ENCODE data around the gene SMG6.
A peak's percentile ranks its signal among the peaks of the same experiment; 100 is the strongest.

The SMG6 gene

DNA sequence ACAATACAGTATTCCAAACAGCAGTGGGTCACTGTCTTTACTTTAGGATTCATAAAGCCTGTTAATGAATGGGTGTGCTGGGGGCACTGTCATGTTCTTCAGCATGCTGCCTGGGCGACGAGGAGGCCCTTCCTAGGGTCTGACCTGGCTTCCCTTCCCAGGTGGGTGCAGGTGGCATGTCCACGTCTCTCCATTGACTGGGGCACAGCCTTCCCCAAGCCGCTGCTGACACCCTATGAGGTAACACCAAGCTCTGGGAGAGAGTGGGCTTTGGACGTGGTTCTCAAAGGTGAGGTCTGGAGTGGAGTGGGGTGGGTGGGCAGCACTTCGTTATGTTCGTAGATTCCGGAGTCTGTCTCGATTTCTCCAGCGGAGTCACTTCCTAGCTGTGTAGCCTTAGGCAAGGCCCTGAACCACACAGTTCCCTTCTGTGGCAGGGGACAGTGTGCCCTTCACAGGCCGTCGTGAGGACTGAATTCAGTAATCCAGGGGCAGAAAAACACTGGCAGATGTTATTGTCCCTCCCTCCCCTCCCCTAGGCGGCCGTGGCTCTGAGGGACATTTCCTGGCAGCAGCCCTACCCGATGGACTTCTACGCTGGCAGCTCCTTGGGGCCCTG, 262.5 kb downstream of the SMG6 start:
- peak; percentile 66 for DNase-seq

DNA sequence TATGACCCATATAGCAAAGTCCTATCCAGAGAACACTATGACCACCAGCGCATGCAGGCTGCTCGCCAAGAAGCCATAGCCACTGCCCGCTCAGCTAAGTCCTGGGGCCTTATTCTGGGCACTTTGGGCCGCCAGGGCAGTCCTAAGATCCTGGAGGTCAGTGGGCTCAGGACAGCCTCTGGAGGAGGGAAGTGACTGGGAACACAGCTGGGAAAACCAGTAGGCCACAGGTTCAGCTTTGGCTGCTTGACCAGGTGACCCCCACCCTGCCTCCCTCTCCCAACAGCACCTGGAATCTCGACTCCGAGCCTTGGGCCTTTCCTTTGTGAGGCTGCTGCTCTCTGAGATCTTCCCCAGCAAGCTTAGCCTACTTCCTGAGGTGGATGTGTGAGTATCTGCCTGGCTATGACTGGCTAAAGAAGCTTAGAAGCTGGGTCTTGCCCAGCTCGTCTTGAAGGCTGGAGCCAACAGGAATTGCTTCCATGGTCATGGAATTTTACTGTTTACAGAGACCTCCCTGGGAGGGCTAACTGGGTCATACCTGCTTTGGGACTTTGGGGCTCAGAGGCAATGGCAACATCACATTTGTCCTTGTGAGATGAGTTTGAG, 263.3 kb downstream of the SMG6 start:
- no peak for DNase-seq

DNA sequence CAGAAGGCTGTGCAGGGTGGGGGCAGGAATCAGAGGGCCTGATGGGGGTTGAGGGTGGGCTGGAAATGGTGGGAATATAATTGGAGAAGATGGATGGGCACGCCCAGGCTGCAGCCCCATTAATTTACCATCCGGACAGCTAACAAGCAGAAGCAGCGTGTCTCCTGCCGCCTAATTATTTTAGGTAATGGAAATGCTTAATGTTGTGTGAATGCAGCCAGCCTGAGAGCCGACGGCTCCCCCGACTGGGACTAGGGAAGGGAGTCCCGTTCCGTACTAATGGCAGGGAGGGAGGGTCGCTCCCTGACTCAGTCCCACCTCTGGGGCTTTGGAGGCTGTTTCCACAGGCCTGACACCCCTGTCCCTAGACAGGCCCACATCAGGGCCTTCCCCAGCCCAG, 266.4 kb downstream of the SMG6 start:
- no peak for DNase-seq

DNA sequence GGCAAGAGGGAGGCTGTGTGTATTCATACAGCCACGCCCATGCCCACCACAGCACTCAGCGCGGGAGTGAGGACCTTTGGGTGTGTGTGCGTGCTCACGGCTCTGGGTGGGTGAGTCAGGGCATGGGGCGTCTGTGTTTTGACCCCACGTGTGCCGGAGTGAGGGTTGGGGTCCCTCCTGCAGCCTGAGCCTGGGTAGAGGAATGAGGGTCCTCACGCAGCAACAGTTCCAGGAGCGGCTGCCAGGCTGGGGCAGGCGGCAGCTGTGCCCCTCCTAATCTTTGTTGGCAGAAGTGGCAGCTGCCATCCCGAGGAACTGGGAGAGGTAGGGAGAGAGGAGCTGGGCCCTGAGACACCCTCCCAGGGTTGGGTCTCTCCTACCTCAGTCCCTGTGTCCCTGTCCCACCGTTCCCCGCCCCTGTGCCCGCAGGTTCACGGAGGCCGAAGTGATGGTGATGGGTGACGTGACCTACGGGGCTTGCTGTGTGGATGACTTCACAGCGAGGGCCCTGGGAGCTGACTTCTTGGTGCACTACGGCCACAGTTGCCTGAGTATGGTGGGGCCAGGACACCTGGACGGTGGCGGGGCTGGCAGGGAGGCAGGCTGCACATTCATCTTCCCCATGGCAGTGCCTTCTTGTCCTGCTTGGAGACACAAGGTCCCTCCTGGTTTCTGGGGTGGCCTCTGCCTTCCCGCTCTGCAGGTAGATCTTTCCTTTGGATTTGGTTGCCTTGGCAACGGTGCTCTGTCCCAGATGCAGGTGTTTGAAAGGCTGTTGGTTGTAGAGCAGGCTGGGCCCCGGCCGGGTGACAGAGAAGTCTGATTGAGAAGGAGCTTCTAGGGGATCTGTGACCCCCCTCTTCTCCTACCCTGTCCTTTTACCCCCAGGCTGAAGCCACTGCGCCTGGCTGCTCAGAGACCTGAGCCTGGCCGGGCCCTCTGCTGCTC, 267.8 kb downstream of the SMG6 start:
- DNase-seq: no peak

DNA sequence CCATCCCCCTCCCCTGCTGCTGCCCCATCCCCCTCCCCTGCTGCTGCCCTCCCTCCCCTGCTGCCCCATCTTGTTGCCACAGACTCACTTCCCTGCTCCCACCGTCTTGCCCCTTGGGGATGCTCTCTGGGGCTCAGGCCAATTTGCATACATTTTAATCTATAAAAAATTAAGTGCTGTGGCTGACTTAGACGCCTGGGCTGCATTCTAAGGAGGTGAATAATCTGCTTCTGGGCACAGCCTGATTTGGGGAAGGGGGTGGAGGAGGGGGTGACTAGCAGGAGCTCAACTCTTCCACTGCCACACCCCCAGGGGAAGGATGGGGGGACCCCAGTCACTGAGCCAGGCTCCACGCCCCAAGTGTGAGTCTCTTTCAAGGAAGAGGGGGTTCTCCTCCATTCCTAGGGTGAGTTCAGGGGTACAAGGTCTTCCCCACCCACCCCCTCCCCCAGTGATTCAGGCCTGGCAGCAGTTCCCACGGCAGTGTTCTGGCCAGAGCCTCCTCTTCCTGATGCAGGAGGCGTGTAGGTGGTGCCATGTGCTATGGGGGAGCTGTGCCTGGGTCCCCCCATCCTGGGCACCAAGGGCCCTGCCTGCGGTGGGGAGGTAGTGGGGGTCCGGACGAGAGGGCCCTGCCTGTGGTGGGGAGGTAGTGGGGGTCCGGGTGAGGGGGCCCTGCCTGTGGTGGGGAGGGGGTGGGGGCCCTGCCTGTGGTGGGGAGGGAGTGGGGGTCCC, 268.6 kb downstream of the SMG6 start:
- no peak for DNase-seq

DNA sequence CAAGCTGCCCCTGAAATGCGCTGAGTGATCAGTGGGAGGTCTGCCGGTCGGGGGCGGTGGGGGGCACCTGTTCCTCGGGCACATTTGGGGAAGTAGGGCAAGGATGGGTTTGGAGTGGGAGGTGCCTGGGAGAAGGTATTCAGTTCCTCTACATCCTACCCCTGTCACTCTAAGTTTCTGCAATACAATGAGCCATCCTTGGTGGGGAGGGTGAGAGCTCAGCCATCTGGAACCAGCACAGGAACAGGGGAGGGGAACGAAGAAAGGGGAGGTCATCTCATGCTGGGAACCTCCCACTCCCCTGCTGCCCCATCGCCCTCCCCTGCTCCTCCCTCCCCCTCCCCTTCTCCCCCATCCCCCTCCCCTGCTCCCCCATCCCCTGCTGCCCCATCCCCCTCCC, 269.4 kb downstream of the SMG6 start:
- no peak for DNase-seq

DNA sequence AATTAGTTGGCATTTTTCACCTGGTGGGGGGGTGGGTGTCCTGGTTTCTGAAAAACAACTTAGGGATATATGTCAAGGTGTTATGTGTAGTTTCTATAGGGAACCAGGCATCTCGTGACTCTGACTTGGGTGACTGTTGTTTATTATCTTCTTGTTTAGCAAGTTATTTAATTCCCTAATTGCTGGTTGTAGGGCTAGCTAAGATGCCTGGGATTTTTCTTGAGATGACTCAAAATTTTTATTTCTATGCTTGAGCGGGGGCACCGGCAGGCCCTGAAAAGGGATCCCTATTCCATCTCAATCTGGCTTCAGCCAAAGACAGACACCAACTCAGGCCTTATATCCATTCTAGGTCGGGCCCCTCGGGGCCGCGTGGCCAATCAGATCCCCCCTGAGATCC, 270.4 kb downstream of the SMG6 start:
- DNase-seq: no peak

DNA sequence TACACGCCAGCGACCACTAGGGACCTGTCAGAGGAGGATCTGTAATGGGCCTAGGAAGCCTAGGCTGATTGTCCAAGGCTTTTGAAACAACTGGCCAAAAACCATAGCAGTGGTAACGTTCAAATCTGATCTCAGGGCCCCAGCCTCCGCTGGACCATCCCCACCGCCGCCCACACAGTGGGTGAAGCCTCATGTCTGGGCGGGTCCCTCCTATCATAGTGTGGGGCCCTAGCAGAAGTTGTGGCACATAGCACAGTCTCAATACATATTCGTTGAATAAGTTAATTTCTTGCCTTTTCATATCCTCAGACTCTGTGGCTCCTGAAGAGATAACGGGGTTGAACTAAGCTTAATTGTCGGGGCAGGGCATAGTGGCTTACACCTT, 272.8 kb downstream of the SMG6 start:
- DNase-seq: no peak

DNA sequence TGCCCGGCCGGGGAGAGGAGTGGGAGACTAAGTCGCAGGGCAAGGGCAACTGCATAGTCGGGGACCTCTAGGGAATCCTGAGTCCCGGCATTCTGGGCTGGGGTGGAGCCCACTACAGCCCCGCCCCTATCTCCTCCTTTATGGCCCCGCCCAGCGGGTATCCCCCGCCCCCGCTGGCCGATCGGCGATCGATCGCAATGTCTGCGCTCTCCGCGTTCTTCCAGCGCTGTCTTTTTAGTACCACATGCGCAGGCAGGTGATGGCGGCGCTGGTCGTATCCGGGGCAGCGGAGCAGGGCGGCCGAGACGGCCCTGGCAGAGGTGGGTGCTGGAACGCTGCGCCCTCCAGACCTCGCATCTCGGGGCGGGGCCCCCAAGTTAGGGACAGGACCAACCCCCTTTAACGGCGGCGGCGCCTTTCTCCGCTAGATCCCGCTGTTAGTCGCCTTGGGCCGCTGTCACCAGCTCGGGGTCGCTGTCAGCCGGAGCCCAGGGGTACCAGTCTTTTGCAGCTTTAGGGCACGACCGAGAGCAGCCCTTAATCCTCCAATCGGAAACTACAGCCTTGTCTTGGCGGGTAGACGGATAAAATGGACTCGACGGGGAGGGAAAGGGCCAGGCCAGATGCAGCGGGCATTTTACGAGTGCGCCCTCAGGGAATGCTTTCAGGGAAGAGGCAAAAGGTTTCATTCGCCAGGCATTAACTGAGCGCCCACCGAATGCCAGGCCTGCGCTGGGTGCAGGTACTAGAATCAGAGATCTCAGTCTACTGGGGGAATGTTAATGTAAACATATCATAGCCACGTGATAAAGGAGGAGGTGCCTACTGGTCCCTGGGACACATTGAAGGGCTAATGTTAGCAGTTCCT, 273.4 kb downstream of the SMG6 start, which contains the start of gene DPH1:
TSS of gene DPH1 (plus strand) at position 243 of the 868 bp plus-strand sequence. CDS start at position 260, 17 bp downstream.
- peak; percentile 91 to 94 for DNase-seq

DNA sequence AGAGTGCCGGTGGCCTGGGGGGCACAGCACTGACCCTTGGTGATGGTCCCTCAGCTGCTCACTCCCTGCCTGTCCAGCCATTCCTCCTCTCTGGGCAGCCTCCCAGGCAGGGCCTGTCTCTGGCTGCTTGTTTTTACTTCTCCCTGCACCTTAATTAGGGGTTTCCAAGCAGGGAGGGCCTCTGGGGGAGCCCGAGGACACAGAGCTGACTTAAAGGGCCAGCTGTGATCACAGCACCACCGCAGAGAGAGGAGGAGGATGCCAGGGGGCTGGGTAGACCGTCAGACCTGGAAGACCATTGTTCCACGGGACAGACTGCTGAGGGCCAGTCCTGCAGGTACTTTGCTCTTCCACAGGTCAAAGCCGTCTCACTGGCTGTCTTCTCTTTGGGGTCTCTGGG, 274.8 kb downstream of the SMG6 start:
- no peak for DNase-seq

DNA sequence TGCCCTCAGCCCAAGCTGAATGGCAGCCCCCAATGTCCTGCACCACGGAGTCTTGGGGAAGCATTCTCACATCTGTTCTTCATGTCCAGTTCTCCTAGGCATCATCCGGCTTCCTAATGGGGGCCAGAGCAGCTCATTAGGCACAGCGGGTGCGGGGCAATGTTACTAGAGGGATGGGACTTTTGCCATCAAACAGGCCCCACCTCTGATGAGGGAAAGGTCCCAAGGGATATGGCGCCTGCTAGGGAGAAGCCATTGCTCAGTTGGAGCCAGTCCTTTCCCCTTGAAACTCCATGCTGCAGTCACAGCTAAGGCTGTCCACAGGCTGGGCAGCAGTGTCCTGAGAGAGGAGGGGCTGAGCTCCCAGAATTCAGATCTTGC, 275.4 kb downstream of the SMG6 start:
- no peak for DNase-seq

DNA sequence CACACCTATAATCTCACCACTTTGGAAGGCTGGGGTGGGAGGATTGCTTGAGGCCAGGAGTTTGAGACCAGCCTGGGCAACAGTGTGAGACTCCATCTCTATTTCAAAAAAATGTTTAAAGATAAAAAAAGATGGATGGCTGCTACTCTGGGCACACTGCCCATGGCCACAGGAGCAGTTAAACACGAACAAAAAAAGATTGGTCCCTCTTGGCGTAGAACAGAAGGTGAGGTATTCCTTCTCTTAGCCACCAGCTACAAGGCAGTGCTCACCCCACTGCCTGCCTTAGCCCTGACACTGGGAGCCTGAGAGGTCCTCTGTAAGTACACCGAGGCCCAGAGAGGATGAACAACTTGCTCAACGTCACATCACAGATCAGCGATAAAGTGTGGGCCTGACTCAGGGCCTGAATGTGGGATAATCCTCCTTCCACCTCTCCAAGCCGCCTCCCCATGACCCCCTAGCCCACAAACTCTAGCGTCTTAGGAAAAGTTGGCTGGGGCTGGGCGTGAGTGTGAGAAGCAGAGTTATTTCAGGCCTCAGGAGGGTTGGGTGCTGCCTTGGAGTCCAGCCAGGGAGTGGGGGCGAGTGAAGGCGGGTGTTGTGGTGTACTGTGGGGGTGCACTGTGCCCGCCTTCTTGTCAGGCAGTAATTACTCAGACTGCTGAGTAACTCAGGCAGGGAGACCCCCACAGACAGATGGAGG, 275.9 kb downstream of the SMG6 start:
- no peak for DNase-seq

DNA sequence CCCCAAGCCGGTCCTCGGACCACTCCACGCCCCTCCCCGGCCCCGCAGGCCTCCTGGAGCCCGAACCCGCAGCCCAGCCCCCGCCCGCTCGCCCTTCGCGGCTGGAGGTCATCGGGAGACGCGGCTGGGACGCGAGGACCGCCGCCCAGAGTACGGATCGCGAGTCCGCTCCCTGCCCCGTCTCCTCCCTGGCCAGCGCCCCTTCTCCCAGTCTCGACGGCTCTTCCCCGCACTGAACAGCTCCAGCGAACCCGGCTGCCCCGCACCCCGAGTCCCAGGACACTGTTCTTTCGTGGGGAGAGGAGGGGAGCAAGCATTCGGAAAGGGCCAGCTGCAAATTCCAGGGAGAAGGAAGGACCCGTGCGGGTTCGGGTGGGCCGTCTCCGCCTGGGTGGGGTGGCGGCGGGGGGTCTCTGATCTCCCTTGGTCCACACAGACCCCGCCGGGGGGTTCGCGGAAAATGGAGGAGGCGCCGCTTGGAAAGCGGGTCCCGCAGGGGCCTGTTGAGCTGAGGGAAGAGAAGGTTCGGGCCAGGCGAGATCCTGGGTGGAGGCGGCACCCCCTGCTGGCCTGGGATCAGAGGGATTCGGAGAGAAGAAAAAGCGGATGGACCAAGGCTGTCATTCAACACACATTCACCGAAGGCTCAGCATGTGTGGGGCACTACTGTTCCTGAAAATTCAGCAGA, 277.8 kb downstream of the SMG6 start:
- peak; percentile 83 to 88 for DNase-seq

DNA sequence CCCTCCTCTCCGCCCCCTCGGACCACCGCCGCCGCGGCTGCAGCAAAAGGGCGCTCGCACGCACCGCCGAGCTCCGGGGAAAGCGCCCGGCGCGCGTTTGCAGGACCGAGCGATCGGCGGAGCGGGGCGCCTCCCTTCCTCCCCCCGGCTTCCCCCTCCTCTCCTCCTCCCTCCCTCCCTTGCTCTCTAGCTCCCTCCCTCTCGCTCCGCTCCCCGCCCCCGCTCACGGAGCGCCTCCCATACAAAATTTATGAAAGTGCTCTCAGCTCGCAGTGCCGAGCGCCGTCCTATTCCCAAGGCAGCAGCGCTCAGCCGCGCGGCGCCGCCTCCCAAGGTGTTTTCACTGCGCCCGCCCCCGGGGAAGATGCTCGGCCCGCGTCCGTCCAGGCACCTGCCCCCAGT, 278.4 kb downstream of the SMG6 start, which contains the start of gene RTN4RL1:
TSS of gene RTN4RL1 (minus strand) at position 115 of the 402 bp plus-strand sequence. CDS start 469 bp downstream, outside the sequence.
- peak; percentile 44 to 63 for DNase-seq

DNA sequence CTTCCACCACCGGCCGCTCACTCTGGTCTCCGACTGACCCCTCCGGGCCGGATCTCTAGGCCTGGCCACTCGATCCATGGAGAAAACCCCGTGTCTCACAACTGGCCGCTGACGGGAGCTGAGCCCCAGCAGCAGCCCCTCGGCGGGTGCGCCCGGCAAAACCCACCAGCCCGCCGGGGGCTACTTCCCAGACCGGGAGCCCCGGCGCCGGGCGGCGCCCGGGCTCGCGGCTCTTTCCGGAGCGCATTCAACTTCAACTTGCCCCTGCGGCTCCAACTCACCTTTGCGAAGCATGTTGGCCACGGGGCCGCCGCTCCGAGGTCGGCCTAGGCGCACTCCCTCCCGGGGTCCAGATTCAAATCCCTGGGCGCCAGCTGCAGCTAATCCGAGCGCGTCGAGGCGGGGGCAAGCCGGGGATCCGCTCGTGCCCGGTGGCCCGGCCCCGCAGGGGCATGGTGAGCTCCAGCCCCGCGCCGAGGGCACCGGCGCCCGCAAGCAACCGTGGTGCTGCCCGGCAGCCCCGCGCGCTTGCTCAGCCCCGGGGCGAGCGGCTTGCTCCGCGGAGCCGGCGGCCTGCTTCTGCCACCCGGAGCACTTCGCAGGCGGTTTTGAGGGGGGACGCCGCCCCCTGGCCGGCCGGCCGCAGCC, 278.9 kb downstream of the SMG6 start:
- DNase-seq: no peak

DNA sequence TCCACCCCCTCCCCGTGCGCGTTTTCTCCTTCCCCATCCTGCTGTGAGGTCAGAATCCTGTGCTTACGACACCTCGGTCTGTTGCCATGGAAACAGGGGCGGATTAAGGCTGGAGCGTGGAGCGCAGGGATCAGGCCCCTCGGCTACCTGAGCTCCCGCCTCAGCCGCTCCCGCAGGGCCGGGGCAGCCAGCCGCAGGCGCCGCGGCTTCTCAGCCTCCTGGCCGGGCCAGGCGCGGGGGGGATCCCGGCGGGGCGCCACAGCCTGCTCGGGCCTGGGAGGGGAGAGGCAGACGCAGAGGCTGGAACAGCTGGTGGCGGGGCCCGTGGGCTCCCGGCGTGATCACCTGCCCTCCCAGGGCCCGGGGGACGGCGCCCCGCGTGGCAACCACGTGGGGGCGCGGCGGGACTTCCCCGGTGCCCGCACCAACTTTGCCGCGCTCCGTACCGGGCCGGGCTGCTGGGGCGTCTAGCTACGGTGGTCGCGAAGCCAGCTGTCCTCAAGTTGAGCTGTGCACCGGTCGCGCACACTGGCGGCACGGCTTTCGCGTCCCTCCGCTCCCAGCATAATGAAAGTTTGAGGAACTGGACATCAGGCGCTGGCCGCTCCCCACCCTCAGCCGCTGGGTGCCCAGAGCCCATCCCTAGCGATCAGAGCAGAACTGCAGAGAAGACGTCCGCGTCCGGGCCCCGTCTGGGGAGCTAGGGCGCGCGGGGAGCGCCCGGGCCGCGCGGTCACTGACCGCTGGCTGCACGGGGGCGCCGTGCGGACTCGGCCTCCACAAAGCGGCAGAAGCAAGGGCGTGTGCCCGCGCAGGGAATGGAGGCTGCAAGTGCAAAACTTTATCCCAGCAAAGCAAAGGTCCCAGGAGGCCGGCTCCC, 279.7 kb downstream of the SMG6 start:
- no peak for DNase-seq

DNA sequence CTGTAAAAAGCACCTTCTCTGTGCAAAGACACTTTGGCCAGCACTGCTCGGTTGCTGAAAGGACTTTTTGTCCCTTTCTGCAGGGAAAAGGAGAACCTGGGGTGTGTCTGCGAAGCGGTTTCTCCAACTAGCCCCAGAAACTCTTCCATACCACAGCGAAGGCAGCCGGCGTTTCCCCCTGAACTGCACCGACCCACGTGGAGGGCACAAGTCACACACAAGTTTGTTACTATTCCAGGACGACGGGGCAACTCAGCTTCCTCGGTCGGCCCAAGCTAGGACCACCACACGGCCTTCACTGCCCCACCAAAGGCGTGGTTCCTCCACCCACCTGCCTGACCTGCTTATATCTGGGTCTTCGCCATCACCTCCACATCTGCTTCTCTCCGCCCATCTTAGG, 280.3 kb downstream of the SMG6 start:
- DNase-seq: no peak

DNA sequence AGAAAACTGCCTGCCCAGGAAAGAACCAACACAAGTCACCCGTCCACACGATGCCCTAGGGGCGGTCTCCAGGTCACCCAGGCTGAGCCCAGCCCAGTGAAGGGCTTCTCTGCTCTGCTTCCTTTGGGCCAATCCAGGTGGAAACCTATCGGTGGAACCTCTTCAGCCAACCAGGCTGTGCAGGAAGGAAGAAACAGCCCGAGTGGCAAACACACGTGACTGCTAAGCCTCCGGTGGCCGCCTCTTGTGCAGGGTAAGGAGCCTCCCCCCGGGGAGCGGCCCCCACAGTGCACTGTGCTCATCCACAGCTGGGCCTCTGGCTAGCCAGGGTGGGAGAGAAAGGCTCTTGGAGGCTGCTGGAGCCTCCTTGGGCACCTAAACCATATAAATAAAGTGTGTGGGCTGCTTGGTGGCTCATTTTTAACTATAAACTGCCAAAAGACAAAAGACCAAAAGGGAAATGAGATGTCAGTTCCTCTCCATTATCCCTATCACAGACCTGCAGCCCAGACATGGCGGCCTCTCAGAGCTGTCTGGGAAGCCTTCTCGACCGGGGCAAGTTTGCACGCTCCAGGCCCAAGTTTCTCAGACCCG, 280.8 kb downstream of the SMG6 start:
- no peak for DNase-seq

DNA sequence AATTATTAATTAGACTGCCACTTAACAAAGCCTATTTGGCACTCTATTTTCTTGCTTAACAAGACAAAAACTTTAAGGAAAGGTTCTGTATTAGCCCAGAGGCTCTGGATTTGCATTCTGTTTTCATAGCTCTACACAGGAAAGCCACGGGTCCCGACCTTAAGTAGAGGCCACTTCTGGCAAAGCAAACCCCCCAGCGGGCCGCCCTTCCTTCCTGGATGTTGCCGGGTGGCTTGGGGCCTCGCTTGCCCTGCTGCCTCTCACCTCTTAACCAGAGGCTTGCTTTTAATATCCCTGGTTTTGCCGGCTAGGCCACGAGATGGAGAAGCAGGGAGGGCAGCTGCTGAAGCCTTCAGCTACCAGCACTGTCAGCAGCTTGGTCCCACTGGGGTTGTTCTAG, 282.9 kb downstream of the SMG6 start:
- no peak for DNase-seq
